Epithelial cell of esophagus (primary cell): Measurements from ENCODE around the gene SLC13A2.
A peak's percentile ranks its signal among the peaks of the same experiment; 100 is the strongest.
"Not testable (repeated sequence)": the region's sequence is repeated elsewhere in the genome, so short reads cannot be mapped to it uniquely, and the experiment has no call there.

Source experiments
- DNase-seq: peaks from one replicate; pipeline ENCODE4 v3.0.0; 2010; ENCODE audit warnings: low read depth
- H3K4me3 ChIP-seq: 2 replicates; pipeline ENCODE4 v1.5.1; 2011; ENCODE audit warnings: mild to moderate bottlenecking, low read length, control low read depth
- TF ChIP-seq, protein P1 (sequence below): IDR thresholded peaks from 2 replicates; pipeline ENCODE4 v1.5.1; 2011; ENCODE audit warnings: low read depth, mild to moderate bottlenecking, low read length, control low read depth, inconsistent platforms; ENCODE audit not compliant: insufficient read depth; ENCODE audit errors: missing control alignments

Gene SLC13A2

DNA sequence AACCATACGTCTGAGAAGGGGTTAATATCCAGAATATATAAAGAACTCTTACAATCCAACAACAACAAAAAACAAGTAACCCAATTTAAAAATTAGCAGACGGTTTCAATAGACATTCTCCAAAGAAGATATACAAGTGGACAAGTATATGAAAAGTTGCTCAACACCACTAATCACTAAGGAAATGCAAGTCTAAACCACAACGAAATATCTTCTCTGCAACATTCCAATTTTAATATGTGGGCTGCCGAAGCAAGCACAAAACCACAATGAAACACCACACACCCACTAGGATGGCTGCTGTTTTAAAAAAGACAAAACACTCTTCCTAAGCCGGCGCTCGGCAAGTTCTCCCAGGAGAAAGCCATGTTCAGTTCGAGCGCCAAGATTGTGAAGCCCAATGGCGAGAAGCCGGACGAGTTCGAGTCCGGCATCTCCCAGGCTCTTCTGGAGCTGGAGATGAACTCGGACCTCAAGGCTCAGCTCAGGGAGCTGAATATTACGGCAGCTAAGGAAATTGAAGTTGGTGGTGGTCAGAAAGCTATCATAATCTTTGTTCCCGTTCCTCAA lies 5.9 kb upstream of the SLC13A2 start:
- DNase-seq, result peak; percentile 65
- TF ChIP-seq, protein P1, sequence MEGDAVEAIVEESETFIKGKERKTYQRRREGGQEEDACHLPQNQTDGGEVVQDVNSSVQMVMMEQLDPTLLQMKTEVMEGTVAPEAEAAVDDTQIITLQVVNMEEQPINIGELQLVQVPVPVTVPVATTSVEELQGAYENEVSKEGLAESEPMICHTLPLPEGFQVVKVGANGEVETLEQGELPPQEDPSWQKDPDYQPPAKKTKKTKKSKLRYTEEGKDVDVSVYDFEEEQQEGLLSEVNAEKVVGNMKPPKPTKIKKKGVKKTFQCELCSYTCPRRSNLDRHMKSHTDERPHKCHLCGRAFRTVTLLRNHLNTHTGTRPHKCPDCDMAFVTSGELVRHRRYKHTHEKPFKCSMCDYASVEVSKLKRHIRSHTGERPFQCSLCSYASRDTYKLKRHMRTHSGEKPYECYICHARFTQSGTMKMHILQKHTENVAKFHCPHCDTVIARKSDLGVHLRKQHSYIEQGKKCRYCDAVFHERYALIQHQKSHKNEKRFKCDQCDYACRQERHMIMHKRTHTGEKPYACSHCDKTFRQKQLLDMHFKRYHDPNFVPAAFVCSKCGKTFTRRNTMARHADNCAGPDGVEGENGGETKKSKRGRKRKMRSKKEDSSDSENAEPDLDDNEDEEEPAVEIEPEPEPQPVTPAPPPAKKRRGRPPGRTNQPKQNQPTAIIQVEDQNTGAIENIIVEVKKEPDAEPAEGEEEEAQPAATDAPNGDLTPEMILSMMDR, result no peak
- no peak overlapping the region for H3K4me3 ChIP-seq

GRCh38 chr17:28468033-28468735 lies 5.3 kb upstream of the SLC13A2 start:
- H3K4me3 ChIP-seq, DNase-seq: not testable (repeated sequence)

DNA sequence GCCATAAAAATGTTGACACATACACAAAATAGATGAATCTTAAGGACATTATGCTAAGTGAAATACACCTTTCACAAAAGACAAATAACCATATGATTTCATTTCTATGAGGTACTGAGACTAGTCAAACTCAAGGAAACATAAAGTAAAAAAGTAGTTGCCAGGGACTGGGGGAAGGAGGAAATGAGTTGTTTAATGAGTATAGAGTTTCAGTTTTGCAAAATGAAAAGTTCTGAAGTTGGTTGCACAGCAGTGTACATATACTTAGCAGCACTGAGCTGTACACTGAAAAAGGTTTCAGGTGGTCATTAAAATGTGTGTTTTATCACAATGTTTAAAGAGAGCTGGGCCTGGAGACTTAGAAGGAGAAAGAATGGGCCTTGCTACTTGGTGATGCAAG lies 4.7 kb upstream of the SLC13A2 start:
- TF ChIP-seq, protein P1, result no peak
- no peak overlapping the region for H3K4me3 ChIP-seq
- DNase-seq, result no peak

- H3K4me3 ChIP-seq, result no peak overlapping the region
- TF ChIP-seq, protein P1, result no peak
- DNase-seq, result no peak
Observed at GRCh38 chr17:28469376-28469775, 4.1 kb upstream of the SLC13A2 start.

GRCh38 chr17:28470266-28470913 lies 3.1 kb upstream of the SLC13A2 start:
- TF ChIP-seq, protein P1, result no peak
- no peak for DNase-seq
- H3K4me3 ChIP-seq, result no peak overlapping the region

- no peak overlapping the region for H3K4me3 ChIP-seq
- TF ChIP-seq, protein P1, result no peak
- DNase-seq, result peak; percentile 44
Observed at GRCh38 chr17:28470914-28471366, 2.5 kb upstream of the SLC13A2 start.

- no peak overlapping the region for H3K4me3 ChIP-seq
- DNase-seq, result peak; percentile 70
- TF ChIP-seq, protein P1, result no peak
Observed at GRCh38 chr17:28471531-28472342, 1.7 kb upstream of the SLC13A2 start.
